Liver (tissue), 9 donors: ENCODE data around the gene CNKSR3. TPM values are rescaled to one million over a fixed set of nuclear protein-coding genes. Genes with fewer than 3 reads are reported as not detected.

Experiments used
- DNase-seq: peaks from one replicate; pipeline ENCODE4 v3.0.0-alpha.2; 2017; ENCODE audit warnings: low spot score
- H3K27ac ChIP-seq, 2 donors: one replicate each; pipeline ENCODE4 v1.7.0; 2013; ENCODE audit warnings: inconsistent platforms in 2 of 2, low read length in 2 of 2, control low read depth in 1 of 2, low read depth in 1 of 2, mild to moderate bottlenecking in 1 of 2
- H3K27me3 ChIP-seq, 4 donors: one replicate each; pipeline versions ENCODE4 v1.6.1 to v1.7.0; 2013; ENCODE audit warnings: low read length in 3 of 4, inconsistent platforms in 1 of 4, mild to moderate bottlenecking in 1 of 4, moderate library complexity in 1 of 4; ENCODE audit not compliant: control insufficient read depth in 4 of 4, insufficient read depth in 4 of 4
- H3K36me3 ChIP-seq, 4 donors: one replicate each; pipeline versions ENCODE4 v1.6.1 to v1.7.0; 2013; ENCODE audit warnings: low read length in 3 of 4, mild to moderate bottlenecking in 3 of 4, low read depth in 1 of 4, moderate library complexity in 1 of 4; ENCODE audit not compliant: control insufficient read depth in 4 of 4, insufficient read depth in 3 of 4
- H3K4me1 ChIP-seq, 4 donors: one replicate each; pipeline versions ENCODE4 v1.6.1 to v1.7.0; 2013; ENCODE audit warnings: low read length in 3 of 4, mild to moderate bottlenecking in 3 of 4, moderate library complexity in 1 of 4; ENCODE audit not compliant: control insufficient read depth in 4 of 4, insufficient read depth in 4 of 4
- H3K4me3 ChIP-seq, 3 donors: one replicate each; pipeline versions ENCODE4 v1.6.1 to v1.7.0; 2013; ENCODE audit warnings: low read length in 3 of 3, control low read depth in 1 of 3, low read depth in 1 of 3, mild to moderate bottlenecking in 1 of 3
- H3K9ac ChIP-seq, 2 donors: one replicate each; pipeline ENCODE4 v1.7.0; 2013; ENCODE audit warnings: low read length in 2 of 2, mild to moderate bottlenecking in 2 of 2, moderate library complexity in 2 of 2, control low read depth in 1 of 2, low read depth in 1 of 2
- H3K9me3 ChIP-seq, 4 donors: one replicate each; pipeline versions ENCODE4 v1.6.1 to v1.7.0; 2013; ENCODE audit warnings: low read length in 3 of 4; ENCODE audit not compliant: control insufficient read depth in 4 of 4
- ATF3 ChIP-seq: IDR thresholded peaks from 2 replicates; pipeline ENCODE4 v1.6.1; 2016; ENCODE audit warnings: antibody characterized with exemption
- CTCF ChIP-seq: fragments of 150-350 bp; IDR thresholded peaks from 2 replicates; pipeline ENCODE4 v1.5.1; 2017; ENCODE audit warnings: improper control_type of control experiment, low read depth, low read length; ENCODE audit not compliant: missing input control
- EGR1 ChIP-seq, 2 donors: IDR thresholded peaks; 2 replicates each; pipeline ENCODE4 v1.6.1; 2016 to 2018; ENCODE audit warnings: antibody characterized with exemption in 2 of 2, low read depth in 2 of 2
- FOXA2 ChIP-seq: IDR thresholded peaks from 2 replicates; pipeline ENCODE4 v1.6.1; 2016; ENCODE audit warnings: antibody characterized with exemption
- GABPA ChIP-seq, 2 donors: IDR thresholded peaks in 1 of 2; conservative IDR thresholded peaks in 1 of 2; 2 replicates each; pipeline ENCODE4 v1.6.1; 2016; ENCODE audit warnings: antibody characterized with exemption in 2 of 2, mild to moderate bottlenecking in 1 of 2, moderate library complexity in 1 of 2
- HNF4G ChIP-seq: IDR thresholded peaks from 2 replicates; pipeline ENCODE4 v1.6.1; 2016; ENCODE audit warnings: antibody characterized with exemption
- NR2F2 ChIP-seq: IDR thresholded peaks from 2 replicates; pipeline ENCODE4 v1.6.1; 2016; ENCODE audit warnings: antibody characterized with exemption
- RAD21 ChIP-seq, 2 donors: IDR thresholded peaks; 2 replicates each; pipeline ENCODE4 v1.6.1; 2016; ENCODE audit warnings: antibody characterized with exemption in 2 of 2, mild to moderate bottlenecking in 2 of 2
- WGBS: extraction: QIAGEN DNeasy Blood & Tissue Kit; methylation state at CpG from one replicate; pipeline ENCODE4 v1.1.7; 2013; 5-methylcytosine and 5-hydroxymethylcytosine counted together
- polyA plus RNA-seq, 2 donors: library from polyadenylated mRNA; stranded (reverse) in 1 of 2; unstranded in 1 of 2; fragments of 200-250 nt in 1 of 2; fragments of >200 nt in 1 of 2; fragmentation: Nextera tagmentation in 1 of 2; extraction: Ambion mirVana in 1 of 2; gene quantifications; one replicate each; pipeline versions ENCODE4 v1.2.1 to v1.2.3, GENCODE V29; 2013 to 2015
- total RNA-seq, 2 donors: library from RNA; depleted of rRNA; stranded (reverse); fragments of >200 nt; gene quantifications; one replicate each; pipeline ENCODE4 v1.2.3, GENCODE V29; 2014
- TF ChIP-seq, protein P1 (sequence below): IDR thresholded peaks from 2 replicates; pipeline ENCODE4 v1.6.1; 2016; ENCODE audit warnings: antibody characterized with exemption
- TF ChIP-seq, protein P2 (sequence below): IDR thresholded peaks from 2 replicates; pipeline ENCODE4 v1.6.1; 2016; ENCODE audit warnings: antibody characterized with exemption, mild to moderate bottlenecking
- donor health status: healthy.
- donor health status: healthy.
- donor health status: healthy.
- donor health status: healthy.
- donor health status: healthy.

The CNKSR3 gene
- total and polyA plus RNA-seq, 4 donors = 6.4 to 22.7 (median 15.0) TPM

DNA sequence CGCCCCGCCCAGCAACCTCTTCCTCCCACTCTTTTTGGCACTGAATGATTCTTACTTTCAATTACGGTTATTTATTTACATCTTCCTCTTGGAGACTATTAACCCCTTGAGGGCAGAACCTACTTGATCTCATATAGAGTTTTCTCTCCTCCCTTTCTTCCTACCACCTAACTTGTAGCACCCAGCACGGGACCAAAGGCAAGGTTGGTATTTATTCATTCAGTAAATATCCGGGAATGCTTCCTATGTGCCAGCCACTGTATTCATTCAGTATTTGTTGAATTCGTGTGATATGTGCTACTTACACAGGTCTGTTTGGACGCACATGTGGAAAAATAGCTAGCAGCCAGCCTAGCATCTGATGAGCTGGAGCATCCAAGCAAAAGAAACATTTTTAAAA is 1.3 kb upstream of the CNKSR3 start:
- no peak for DNase-seq
- Histone ChIP-seq H3K9ac (peak overlapping the region; percentile 32 to 40), H3K9me3 (no peaks in the 10 kb centered on the region), H3K4me1 (peaks cover 0 to 28% (median 21%) of the 10 kb centered on the region in 4 donors), H3K36me3 (no peaks in the 10 kb centered on the region), H3K27ac (peak overlapping the region; percentile 68 to 76), H3K4me3 (peak overlapping the region; percentile 33 to 81 (median 36)), H3K27me3 (no peaks in the 10 kb centered on the region)
- TF ChIP-seq CTCF (no peak), EGR1 (IDR thresholded peaks at IDR 0.05; ENCODE audit: low read depth in 2 of 2) (peak in 1 of 2 donors; percentile 5), RAD21 (IDR thresholded peaks at IDR 0.05) (peak in 1 of 2 donors; percentile 5), GABPA (IDR thresholded peaks at IDR 0.05 in 1 of 2, conservative IDR thresholded peaks at IDR 0.05 in 1 of 2) (no peak), FOXA2 (no peak), HNF4G (no peak), NR2F2 (no peak), ATF3 (no peak)
- TF ChIP-seq, protein P1, sequence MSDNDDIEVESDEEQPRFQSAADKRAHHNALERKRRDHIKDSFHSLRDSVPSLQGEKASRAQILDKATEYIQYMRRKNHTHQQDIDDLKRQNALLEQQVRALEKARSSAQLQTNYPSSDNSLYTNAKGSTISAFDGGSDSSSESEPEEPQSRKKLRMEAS = no peak
- TF ChIP-seq, protein P2, sequence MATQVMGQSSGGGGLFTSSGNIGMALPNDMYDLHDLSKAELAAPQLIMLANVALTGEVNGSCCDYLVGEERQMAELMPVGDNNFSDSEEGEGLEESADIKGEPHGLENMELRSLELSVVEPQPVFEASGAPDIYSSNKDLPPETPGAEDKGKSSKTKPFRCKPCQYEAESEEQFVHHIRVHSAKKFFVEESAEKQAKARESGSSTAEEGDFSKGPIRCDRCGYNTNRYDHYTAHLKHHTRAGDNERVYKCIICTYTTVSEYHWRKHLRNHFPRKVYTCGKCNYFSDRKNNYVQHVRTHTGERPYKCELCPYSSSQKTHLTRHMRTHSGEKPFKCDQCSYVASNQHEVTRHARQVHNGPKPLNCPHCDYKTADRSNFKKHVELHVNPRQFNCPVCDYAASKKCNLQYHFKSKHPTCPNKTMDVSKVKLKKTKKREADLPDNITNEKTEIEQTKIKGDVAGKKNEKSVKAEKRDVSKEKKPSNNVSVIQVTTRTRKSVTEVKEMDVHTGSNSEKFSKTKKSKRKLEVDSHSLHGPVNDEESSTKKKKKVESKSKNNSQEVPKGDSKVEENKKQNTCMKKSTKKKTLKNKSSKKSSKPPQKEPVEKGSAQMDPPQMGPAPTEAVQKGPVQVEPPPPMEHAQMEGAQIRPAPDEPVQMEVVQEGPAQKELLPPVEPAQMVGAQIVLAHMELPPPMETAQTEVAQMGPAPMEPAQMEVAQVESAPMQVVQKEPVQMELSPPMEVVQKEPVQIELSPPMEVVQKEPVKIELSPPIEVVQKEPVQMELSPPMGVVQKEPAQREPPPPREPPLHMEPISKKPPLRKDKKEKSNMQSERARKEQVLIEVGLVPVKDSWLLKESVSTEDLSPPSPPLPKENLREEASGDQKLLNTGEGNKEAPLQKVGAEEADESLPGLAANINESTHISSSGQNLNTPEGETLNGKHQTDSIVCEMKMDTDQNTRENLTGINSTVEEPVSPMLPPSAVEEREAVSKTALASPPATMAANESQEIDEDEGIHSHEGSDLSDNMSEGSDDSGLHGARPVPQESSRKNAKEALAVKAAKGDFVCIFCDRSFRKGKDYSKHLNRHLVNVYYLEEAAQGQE = no peak
- WGBS = 11% methylated on average over 7 of the region's 7 CpGs

GRCh38 chr6:154509421-154510143 is 903 bp downstream of the CNKSR3 start:
- Histone ChIP-seq H3K4me1 (peaks cover 2 to 40% (median 30%) of the 10 kb centered on the region in 4 donors), H3K9ac (peak overlapping the region; percentile 76 to 82)
- WGBS = under 1% methylated on average over 55 of the region's 55 CpGs

More at GRCh38 chr6:154509421-154510143, 903 bp downstream of the CNKSR3 start:
- peak; percentile 67 for DNase-seq
- no peaks in the 10 kb centered on the region for H3K9me3 ChIP-seq
- TF ChIP-seq RAD21 (IDR thresholded peaks at IDR 0.05) (peak in 1 of 2 donors; percentile 8), ATF3 (no peak)
- H3K27ac ChIP-seq = peak overlapping the region; percentile 94 to 98
- no peaks in the 10 kb centered on the region for H3K27me3 ChIP-seq
- no peaks in the 10 kb centered on the region for H3K36me3 ChIP-seq
- peak overlapping the region; percentile 78 to 91 (median 81) for H3K4me3 ChIP-seq
